GM23338 (cell line): ENCODE data around the gene GRID2. TPM values are rescaled to one million over a fixed set of nuclear protein-coding genes. Genes with fewer than 3 reads are reported as not detected.

ENCODE experiments used
- ATAC-seq: fragments of 200-7000 bp; cut with Tn5 transposase; 3 replicates; pipeline ENCODE4 v1.9.1; 2020
- DNase-seq: peaks from one replicate; pipeline ENCODE4 v3.0.0-alpha.2; 2015; ENCODE audit warnings: low spot score
- H2AFZ ChIP-seq: fragments of 200-600 bp; sonication (generic); 2 replicates; pipeline ENCODE4 v1.8.0; 2016; ENCODE audit warnings: antibody characterized with exemption, mild to moderate bottlenecking, moderate library complexity
- H3F3A ChIP-seq: fragments of 200-600 bp; sonication (generic); replicated peaks from 2 replicates; pipeline ENCODE4 v1.8.0; 2017; ENCODE audit warnings: antibody characterized with exemption, mixed run types, low read depth
- H3K27ac ChIP-seq: fragments of 200-600 bp; sonication (generic); 2 replicates; pipeline ENCODE4 v1.6.1; 2016; ENCODE audit warnings: low read depth
- H3K27me3 ChIP-seq: fragments of 200-600 bp; sonication (generic); 2 replicates; pipeline ENCODE4 v1.8.0; 2016; ENCODE audit warnings: mild to moderate bottlenecking, mixed run types, moderate library complexity; ENCODE audit not compliant: insufficient read depth
- H3K36me3 ChIP-seq: fragments of 200-600 bp; sonication (generic); 2 replicates; pipeline ENCODE4 v1.8.0; 2016; ENCODE audit warnings: mild to moderate bottlenecking; ENCODE audit not compliant: insufficient read depth
- H3K4me1 ChIP-seq: fragments of 200-600 bp; sonication (generic); 2 replicates; pipeline ENCODE4 v1.8.0; 2016; ENCODE audit warnings: mild to moderate bottlenecking, moderate library complexity; ENCODE audit not compliant: insufficient read depth
- H3K4me2 ChIP-seq: fragments of 200-600 bp; sonication (generic); 2 replicates; pipeline ENCODE4 v1.7.1; 2017; ENCODE audit warnings: mixed run types
- H3K4me3 ChIP-seq: fragments of 200-600 bp; sonication (generic); 2 replicates; pipeline ENCODE4 v1.6.1; 2016; ENCODE audit warnings: mixed run types
- H3K79me2 ChIP-seq: fragments of 200-600 bp; sonication (generic); replicated peaks from 2 replicates; pipeline ENCODE4 v1.8.0; 2017; ENCODE audit warnings: mild to moderate bottlenecking; ENCODE audit not compliant: insufficient read depth
- H3K9me2 ChIP-seq: fragments of 200-600 bp; sonication (generic); 2 replicates; pipeline ENCODE4 v1.8.0; 2017; ENCODE audit not compliant: insufficient read depth
- H4K20me1 ChIP-seq: fragments of 200-600 bp; sonication (generic); replicated peaks from 2 replicates; pipeline ENCODE4 v1.8.0; 2017; ENCODE audit warnings: mild to moderate bottlenecking; ENCODE audit not compliant: insufficient read depth
- H3K27ac Mint-ChIP-seq: 2 replicates; pipeline ENCODE4 v1.8.0; 2020; ENCODE audit warnings: inconsistent platforms, mild to moderate bottlenecking, moderate library complexity, mixed read lengths
- H3K27me3 Mint-ChIP-seq: 3 replicates; pipeline ENCODE4 v1.8.0; 2022; ENCODE audit warnings: low read depth, mild to moderate bottlenecking, moderate library complexity, mixed read lengths, inconsistent platforms; ENCODE audit not compliant: insufficient read depth, poor library complexity
- H3K36me3 Mint-ChIP-seq: 3 replicates; pipeline ENCODE4 v1.8.0; 2021; ENCODE audit warnings: low read depth, mild to moderate bottlenecking, inconsistent platforms, moderate library complexity, mixed read lengths
- H3K4me1 Mint-ChIP-seq: 3 replicates; pipeline ENCODE4 v1.8.0; 2020; ENCODE audit warnings: mild to moderate bottlenecking, inconsistent platforms, mixed read lengths
- H3K4me3 Mint-ChIP-seq: 3 replicates; pipeline ENCODE4 v1.8.0; 2021; ENCODE audit warnings: moderate library complexity, mild to moderate bottlenecking, inconsistent platforms, mixed read lengths
- H3K9me3 Mint-ChIP-seq: 3 replicates; pipeline ENCODE4 v1.8.0; 2020; ENCODE audit warnings: moderate library complexity, mild to moderate bottlenecking, inconsistent platforms, mixed read lengths
- CREB1 ChIP-seq: fragments of 250-450 bp; sonication (Bioruptor Pico); IDR thresholded peaks from 2 replicates; pipeline ENCODE4 v1.5.0; 2020; ENCODE audit warnings: low read depth, mild to moderate bottlenecking, moderate library complexity
- ETS1 ChIP-seq: IDR thresholded peaks from 2 replicates; pipeline ENCODE4 v1.6.1; 2016; ENCODE audit warnings: antibody characterized with exemption
- EZH2phosphoT487 ChIP-seq: fragments of 200-600 bp; sonication (generic); IDR thresholded peaks from one replicate; pipeline ENCODE4 v1.8.1; 2018; ENCODE audit warnings: antibody characterized with exemption; ENCODE audit not compliant: unreplicated experiment
- NANOG ChIP-seq: IDR thresholded peaks from 2 replicates; pipeline ENCODE4 v1.6.1; 2016; ENCODE audit warnings: antibody characterized with exemption, borderline replicate concordance
- POLR2AphosphoS5 ChIP-seq: IDR thresholded peaks from 2 replicates; pipeline ENCODE4 v1.6.1; 2016; ENCODE audit warnings: antibody characterized with exemption, low read depth
- STAT1 ChIP-seq: IDR thresholded peaks from one replicate; pipeline ENCODE4 v1.6.1; 2016; ENCODE audit warnings: antibody characterized with exemption; ENCODE audit not compliant: unreplicated experiment
- ZNF114 ChIP-seq: fragments of 250-450 bp; sonication (Bioruptor Pico); IDR thresholded peaks from 2 replicates; pipeline ENCODE4 v1.5.0; 2020; ENCODE audit warnings: mild to moderate bottlenecking, moderate library complexity
- ZNF331 ChIP-seq: fragments of 250-450 bp; sonication (Bioruptor Pico); IDR thresholded peaks from 2 replicates; pipeline ENCODE4 v1.5.0; 2020; ENCODE audit warnings: low read depth, mild to moderate bottlenecking, moderate library complexity
- polyA plus RNA-seq: library from polyadenylated mRNA; unstranded; fragments of >200 nt; fragmentation: Nextera tagmentation; extraction: Ambion mirVana; gene quantifications from 2 replicates; pipeline ENCODE4 v1.2.1, GENCODE V29; 2016
- total RNA-seq: library from RNA; depleted of rRNA; stranded (reverse); fragments of >200 nt; shearing (Covaris generic); gene quantifications from 2 replicates; pipeline ENCODE4 v1.2.3, GENCODE V29; 2014
- TF ChIP-seq, protein P1 (sequence below): IDR thresholded peaks from one replicate; pipeline ENCODE4 v1.6.1; 2018; ENCODE audit warnings: antibody characterized with exemption; ENCODE audit not compliant: unreplicated experiment
- TF ChIP-seq, protein P2 (sequence below): fragments of 250-450 bp; sonication (Bioruptor Pico); IDR thresholded peaks from 2 replicates; pipeline ENCODE4 v1.5.0; 2020; ENCODE audit warnings: mild to moderate bottlenecking, moderate library complexity

The GRID2 gene
- total and polyA plus RNA-seq, 2 experiments from 2014 or later = 19.9 to 65.4 TPM

- H3K27ac ChIP-seq = no peak overlapping the region
- H4K20me1 ChIP-seq = no peaks in the 10 kb centered on the region
- TF ChIP-seq, protein P1, sequence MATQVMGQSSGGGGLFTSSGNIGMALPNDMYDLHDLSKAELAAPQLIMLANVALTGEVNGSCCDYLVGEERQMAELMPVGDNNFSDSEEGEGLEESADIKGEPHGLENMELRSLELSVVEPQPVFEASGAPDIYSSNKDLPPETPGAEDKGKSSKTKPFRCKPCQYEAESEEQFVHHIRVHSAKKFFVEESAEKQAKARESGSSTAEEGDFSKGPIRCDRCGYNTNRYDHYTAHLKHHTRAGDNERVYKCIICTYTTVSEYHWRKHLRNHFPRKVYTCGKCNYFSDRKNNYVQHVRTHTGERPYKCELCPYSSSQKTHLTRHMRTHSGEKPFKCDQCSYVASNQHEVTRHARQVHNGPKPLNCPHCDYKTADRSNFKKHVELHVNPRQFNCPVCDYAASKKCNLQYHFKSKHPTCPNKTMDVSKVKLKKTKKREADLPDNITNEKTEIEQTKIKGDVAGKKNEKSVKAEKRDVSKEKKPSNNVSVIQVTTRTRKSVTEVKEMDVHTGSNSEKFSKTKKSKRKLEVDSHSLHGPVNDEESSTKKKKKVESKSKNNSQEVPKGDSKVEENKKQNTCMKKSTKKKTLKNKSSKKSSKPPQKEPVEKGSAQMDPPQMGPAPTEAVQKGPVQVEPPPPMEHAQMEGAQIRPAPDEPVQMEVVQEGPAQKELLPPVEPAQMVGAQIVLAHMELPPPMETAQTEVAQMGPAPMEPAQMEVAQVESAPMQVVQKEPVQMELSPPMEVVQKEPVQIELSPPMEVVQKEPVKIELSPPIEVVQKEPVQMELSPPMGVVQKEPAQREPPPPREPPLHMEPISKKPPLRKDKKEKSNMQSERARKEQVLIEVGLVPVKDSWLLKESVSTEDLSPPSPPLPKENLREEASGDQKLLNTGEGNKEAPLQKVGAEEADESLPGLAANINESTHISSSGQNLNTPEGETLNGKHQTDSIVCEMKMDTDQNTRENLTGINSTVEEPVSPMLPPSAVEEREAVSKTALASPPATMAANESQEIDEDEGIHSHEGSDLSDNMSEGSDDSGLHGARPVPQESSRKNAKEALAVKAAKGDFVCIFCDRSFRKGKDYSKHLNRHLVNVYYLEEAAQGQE = no peak
- TF ChIP-seq POLR2AphosphoS5 (no peak), EZH2phosphoT487 (no peak), ZNF331 (CRISPR knock-in tag) (no peak), NANOG (no peak), ETS1 (no peak), ZNF114 (CRISPR knock-in tag) (no peak), STAT1 (no peak), CREB1 (CRISPR knock-in tag) (no peak)
- TF ChIP-seq, protein P2, sequence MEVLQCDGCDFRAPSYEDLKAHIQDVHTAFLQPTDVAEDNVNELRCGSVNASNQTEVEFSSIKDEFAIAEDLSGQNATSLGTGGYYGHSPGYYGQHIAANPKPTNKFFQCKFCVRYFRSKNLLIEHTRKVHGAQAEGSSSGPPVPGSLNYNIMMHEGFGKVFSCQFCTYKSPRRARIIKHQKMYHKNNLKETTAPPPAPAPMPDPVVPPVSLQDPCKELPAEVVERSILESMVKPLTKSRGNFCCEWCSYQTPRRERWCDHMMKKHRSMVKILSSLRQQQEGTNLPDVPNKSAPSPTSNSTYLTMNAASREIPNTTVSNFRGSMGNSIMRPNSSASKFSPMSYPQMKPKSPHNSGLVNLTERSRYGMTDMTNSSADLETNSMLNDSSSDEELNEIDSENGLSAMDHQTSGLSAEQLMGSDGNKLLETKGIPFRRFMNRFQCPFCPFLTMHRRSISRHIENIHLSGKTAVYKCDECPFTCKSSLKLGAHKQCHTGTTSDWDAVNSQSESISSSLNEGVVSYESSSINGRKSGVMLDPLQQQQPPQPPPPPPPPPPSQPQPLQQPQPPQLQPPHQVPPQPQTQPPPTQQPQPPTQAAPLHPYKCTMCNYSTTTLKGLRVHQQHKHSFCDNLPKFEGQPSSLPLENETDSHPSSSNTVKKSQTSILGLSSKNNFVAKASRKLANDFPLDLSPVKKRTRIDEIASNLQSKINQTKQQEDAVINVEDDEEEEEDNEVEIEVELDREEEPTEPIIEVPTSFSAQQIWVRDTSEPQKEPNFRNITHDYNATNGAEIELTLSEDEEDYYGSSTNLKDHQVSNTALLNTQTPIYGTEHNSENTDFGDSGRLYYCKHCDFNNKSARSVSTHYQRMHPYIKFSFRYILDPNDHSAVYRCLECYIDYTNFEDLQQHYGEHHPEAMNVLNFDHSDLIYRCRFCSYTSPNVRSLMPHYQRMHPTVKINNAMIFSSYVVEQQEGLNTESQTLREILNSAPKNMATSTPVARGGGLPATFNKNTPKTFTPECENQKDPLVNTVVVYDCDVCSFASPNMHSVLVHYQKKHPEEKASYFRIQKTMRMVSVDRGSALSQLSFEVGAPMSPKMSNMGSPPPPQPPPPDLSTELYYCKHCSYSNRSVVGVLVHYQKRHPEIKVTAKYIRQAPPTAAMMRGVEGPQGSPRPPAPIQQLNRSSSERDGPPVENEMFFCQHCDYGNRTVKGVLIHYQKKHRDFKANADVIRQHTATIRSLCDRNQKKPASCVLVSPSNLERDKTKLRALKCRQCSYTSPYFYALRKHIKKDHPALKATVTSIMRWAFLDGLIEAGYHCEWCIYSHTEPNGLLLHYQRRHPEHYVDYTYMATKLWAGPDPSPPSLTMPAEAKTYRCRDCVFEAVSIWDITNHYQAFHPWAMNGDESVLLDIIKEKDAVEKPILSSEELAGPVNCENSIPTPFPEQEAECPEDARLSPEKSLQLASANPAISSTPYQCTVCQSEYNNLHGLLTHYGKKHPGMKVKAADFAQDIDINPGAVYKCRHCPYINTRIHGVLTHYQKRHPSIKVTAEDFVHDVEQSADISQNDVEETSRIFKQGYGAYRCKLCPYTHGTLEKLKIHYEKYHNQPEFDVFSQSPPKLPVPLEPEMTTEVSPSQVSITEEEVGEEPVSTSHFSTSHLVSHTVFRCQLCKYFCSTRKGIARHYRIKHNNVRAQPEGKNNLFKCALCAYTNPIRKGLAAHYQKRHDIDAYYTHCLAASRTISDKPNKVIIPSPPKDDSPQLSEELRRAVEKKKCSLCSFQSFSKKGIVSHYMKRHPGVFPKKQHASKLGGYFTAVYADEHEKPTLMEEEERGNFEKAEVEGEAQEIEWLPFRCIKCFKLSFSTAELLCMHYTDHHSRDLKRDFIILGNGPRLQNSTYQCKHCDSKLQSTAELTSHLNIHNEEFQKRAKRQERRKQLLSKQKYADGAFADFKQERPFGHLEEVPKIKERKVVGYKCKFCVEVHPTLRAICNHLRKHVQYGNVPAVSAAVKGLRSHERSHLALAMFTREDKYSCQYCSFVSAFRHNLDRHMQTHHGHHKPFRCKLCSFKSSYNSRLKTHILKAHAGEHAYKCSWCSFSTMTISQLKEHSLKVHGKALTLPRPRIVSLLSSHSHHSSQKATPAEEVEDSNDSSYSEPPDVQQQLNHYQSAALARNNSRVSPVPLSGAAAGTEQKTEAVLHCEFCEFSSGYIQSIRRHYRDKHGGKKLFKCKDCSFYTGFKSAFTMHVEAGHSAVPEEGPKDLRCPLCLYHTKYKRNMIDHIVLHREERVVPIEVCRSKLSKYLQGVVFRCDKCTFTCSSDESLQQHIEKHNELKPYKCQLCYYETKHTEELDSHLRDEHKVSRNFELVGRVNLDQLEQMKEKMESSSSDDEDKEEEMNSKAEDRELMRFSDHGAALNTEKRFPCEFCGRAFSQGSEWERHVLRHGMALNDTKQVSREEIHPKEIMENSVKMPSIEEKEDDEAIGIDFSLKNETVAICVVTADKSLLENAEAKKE = no peak
- no peak overlapping the region for H3K4me3 ChIP-seq
- no peaks in the 10 kb centered on the region for H3K9me2 ChIP-seq
- H2AFZ ChIP-seq = no peak overlapping the region
- no peak overlapping the region for H3K4me2 ChIP-seq
- H3K4me1 ChIP-seq = no peaks in the 10 kb centered on the region
- H3K27me3 ChIP-seq = no peaks in the 10 kb centered on the region
- H3F3A ChIP-seq = no peaks in the 10 kb centered on the region
- no peak for DNase-seq
- no peaks in the 10 kb centered on the region for H3K36me3 ChIP-seq
- H3K27me3 Mint-ChIP-seq = peaks cover 2% of the 10 kb centered on the region
- no peaks in the 10 kb centered on the region; the same call in 2 of the 3 replicates for H3K9me3 Mint-ChIP-seq
- no peak overlapping the region for H3K27ac Mint-ChIP-seq
- H3K79me2 ChIP-seq = no peaks in the 10 kb centered on the region
- H3K36me3 Mint-ChIP-seq = peaks cover 11% of the 10 kb centered on the region; the same call in 2 of the 3 replicates
- no peak overlapping the region for H3K4me3 Mint-ChIP-seq
- H3K4me1 Mint-ChIP-seq = no peaks in the 10 kb centered on the region; the same call in 2 of the 3 replicates
- no peak for ATAC-seq
Observed at GRCh38 chr4:93633721-93634120, 1330.0 kb downstream of the GRID2 start.
